ENCODE data around the gene NUP93.

NUP93 gene

DNA sequence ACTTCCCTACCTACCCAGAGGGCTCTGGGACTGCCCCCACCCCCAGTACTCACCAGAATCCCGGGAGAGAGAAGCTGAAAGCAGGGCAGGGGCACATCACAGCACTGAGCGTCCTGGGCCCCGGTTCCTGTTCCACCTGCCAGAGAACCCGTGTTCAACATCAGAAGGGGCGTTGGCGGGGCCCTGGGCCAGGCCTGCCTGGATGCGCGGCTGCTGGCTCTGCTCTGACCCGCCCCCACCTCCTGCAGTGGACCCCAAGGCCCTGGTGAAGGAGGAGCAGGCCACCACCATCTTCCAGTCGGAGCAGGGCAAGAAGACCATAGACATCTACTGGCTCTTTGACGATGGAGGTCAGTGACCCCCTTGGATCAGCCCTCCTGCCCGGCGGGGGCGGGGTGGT is 162.8 kb downstream of the NUP93 start:
- no peaks in the 10 kb centered on the region for H3K27me3 ChIP-seq (ENCODE audit: low read depth)
- no peaks in the 10 kb centered on the region for H3K36me3 ChIP-seq (replicated peaks)
- no peak overlapping the region for H3K4me3 ChIP-seq
- no peaks in the 10 kb centered on the region for H3K4me1 ChIP-seq
- no peaks in the 10 kb centered on the region for H3K9me3 ChIP-seq
- no peak for DNase-seq (ENCODE audit: low spot score in 2 of 2)
- in situ Hi-C loops (cut with MboI; ENCODE audit: low sequenced_read_pairs): no loop called here

DNA sequence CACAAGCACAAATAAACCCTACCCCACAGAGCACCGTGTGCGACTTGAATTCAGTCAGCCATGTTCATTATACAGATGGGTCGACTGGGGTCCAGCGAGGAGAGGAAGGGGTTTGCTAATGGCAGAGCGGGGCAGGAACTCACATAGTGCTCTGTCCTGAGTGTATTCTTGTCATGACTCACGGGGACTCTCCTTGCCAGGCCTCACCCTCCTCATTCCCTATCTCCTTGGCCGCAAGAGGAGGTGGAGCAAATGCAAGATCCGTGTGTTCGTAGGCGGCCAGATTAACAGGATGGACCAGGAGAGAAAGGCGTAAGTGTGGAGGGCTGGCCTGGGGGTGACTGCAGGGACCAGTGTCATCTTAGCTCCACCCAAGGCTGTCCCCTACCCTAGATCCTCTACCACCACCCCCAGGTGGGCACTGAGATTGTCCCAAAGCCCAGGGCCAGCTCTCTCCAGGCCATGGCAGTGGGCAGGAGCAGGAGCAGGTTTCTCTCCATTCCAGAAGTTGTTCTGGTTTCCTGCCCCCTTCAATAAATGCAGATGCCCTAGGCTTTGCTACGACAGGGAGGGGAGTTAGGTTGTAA is 164.5 kb downstream of the NUP93 start:
- in situ Hi-C loops (cut with MboI; ENCODE audit: low sequenced_read_pairs): no loop called here
- H3K9me3 ChIP-seq: no peaks in the 10 kb centered on the region
- H3K4me1 ChIP-seq: no peaks in the 10 kb centered on the region
- DNase-seq (ENCODE audit: low spot score in 2 of 2): no peak
- no peaks in the 10 kb centered on the region for H3K27me3 ChIP-seq (ENCODE audit: low read depth)
- no peaks in the 10 kb centered on the region for H3K36me3 ChIP-seq (replicated peaks)
- H3K4me3 ChIP-seq: no peak overlapping the region

GRCh38 chr16:56895813-56896212 is 165.9 kb downstream of the NUP93 start:
- in situ Hi-C loops (cut with MboI; ENCODE audit: low sequenced_read_pairs): no loop called here
- Histone ChIP-seq H3K4me1 (no peaks in the 10 kb centered on the region), H3K4me3 (no peak overlapping the region)

GRCh38 chr16:56896244-56896643 is 166.3 kb downstream of the NUP93 start:
- Histone ChIP-seq H3K36me3 (replicated peaks) (no peaks in the 10 kb centered on the region), H3K4me3 (no peak overlapping the region), H3K9me3 (no peaks in the 10 kb centered on the region), H3K4me1 (no peaks in the 10 kb centered on the region), H3K27me3 (ENCODE audit: low read depth) (no peaks in the 10 kb centered on the region)
- in situ Hi-C loops (cut with MboI; ENCODE audit: low sequenced_read_pairs): no loop called here
- DNase-seq (ENCODE audit: low spot score in 2 of 2): no peak

More at GRCh38 chr16:56895813-56896212, 165.9 kb downstream of the NUP93 start:
- H3K9me3 ChIP-seq: no peaks in the 10 kb centered on the region
- no peaks in the 10 kb centered on the region for H3K36me3 ChIP-seq (replicated peaks)
- H3K27me3 ChIP-seq (ENCODE audit: low read depth): no peaks in the 10 kb centered on the region
- DNase-seq (ENCODE audit: low spot score in 2 of 2): no peak

DNA sequence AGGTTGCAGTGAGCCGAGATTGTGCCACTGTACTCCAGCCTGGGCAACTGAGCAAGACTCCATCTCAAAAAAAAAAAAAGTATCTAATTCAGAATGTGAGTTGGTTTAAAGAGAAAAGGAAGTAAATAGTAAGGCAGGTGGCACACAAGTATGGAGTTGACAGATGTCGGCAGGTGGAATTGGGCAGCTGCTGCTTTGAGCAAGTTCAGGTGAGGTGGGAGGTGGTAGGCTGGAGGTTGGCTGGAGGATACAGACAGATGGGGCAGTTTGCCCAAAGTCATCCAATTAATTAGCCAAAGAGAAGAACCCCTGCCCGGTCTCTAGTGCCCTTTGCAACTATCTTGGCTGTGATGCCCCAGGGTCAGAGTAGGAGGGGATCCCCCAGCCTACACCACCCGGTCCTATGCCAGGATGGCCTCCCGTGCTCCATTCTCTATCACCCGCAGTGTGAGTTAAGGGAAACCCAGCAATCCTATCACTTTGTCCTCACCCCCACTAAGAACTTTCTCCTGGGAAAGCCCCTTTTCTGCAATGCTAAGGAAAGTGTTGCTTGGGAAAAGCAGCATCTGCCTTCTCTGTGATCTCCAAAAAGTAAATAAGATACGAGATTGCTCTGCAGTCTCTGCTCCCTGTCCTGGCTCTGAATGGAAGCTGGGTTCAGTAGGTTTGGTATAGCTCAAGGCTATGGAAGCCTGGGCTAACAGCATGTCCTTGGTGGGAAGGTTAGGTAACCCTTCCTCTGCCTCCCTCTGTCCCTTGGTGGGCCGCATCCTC is 167.3 kb downstream of the NUP93 start:
- no peak for DNase-seq (ENCODE audit: low spot score in 2 of 2)
- H3K4me1 ChIP-seq: no peaks in the 10 kb centered on the region
- no peak overlapping the region for H3K4me3 ChIP-seq
- H3K27me3 ChIP-seq (ENCODE audit: low read depth): no peaks in the 10 kb centered on the region
- no peaks in the 10 kb centered on the region for H3K36me3 ChIP-seq (replicated peaks)
- no peaks in the 10 kb centered on the region for H3K9me3 ChIP-seq
- in situ Hi-C loops (cut with MboI; ENCODE audit: low sequenced_read_pairs): no loop called here

DNA sequence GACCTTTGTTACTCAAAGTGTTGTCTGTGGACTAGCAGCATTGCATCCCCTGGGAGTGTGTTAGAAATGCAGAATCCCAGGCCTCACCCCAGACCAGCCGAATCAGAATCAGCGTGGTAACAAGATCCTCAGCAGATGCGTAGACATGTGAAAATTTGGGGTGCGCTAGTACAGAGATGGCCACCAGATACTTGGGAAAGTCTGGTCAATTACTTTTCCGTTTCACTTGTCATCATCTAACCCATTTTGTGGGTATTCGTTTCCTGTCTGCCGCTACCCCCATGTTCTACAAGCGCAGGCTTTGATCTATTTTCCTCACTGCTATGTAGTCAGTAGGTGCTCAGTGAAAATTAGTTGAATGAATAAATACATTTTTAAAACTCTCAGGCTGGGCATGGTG is 168.9 kb downstream of the NUP93 start:
- H3K4me1 ChIP-seq: no peaks in the 10 kb centered on the region
- no peaks in the 10 kb centered on the region for H3K27me3 ChIP-seq (ENCODE audit: low read depth)
- no peaks in the 10 kb centered on the region for H3K36me3 ChIP-seq (replicated peaks)
- H3K9me3 ChIP-seq: no peaks in the 10 kb centered on the region
- H3K4me3 ChIP-seq: no peak overlapping the region
- in situ Hi-C loops (cut with MboI; ENCODE audit: low sequenced_read_pairs): no loop called here
- no peak for DNase-seq (ENCODE audit: low spot score in 2 of 2)
